ENCODE results near the gene WAPL. TPM values are rescaled to one million over a fixed set of nuclear protein-coding genes. Genes with fewer than 3 reads are reported as not detected.
"Not testable (repeated sequence)": the region's sequence is repeated elsewhere in the genome, so short reads cannot be mapped to it uniquely, and the experiment has no call there.

WAPL gene
- total and polyA plus RNA-seq, 2 donors (not counting 1 experiment from before 2014, with no cell fraction given) = 8.3 to 42.8 TPM

- H3K27ac ChIP-seq (ENCODE audit: low read length in 2 of 2) = no peak overlapping the region
- H3K4me3 ChIP-seq (ENCODE audit: control extremely low read depth in 1 of 5, extremely low read depth in 1 of 5, insufficient read depth in 1 of 5, low read depth in 2 of 5, low read length in 4 of 5) = no peak overlapping the region
- Mint-ChIP-seq H3K4me1 (peaks cover 9% of the 10 kb centered on the region), H3K27ac (no peak overlapping the region), H3K27me3 (peaks cover 19% of the 10 kb centered on the region), H3K4me3 (no peak overlapping the region), H3K9me3 (ENCODE audit: insufficient read depth) (no peaks in the 10 kb centered on the region)
- WGBS (ENCODE audit: insufficient coverage) = 98% methylated on average over 4 of the region's 4 CpGs
- ATAC-seq (ENCODE audit: low read depth) (no peak), DNase-seq (no peak)
- no peak overlapping the region for H3K4me2 ChIP-seq (replicated peaks; ENCODE audit: low read depth, low read length, poor library complexity, severe bottlenecking)
- peaks cover 0 to 17% (median 3%) of the 10 kb centered on the region in 4 experiments for H3K27me3 ChIP-seq (replicated peaks in 1 of 4; ENCODE audit: control extremely low read depth in 1 of 4, control insufficient read depth in 3 of 4, insufficient read depth in 4 of 4, low read length in 3 of 4)
- H2AFZ ChIP-seq (ENCODE audit: insufficient read depth, low read depth, low read length, poor library complexity, severe bottlenecking) = no peak overlapping the region
- TF ChIP-seq CTCF (IDR thresholded peaks at IDR 0.05) (no peak), EZH2 (IDR thresholded peaks at IDR 0.05; ENCODE audit: borderline replicate concordance, insufficient read depth, low read depth, low read length, poor library complexity, severe bottlenecking) (no peak)
- intact Hi-C loops (cut with micrococcal nuclease) = no loop called here
- no peak overlapping the region for H3K9ac ChIP-seq (ENCODE audit: low read length)
- H4K20me1 ChIP-seq (ENCODE audit: control insufficient read depth, insufficient read depth, low read length, poor library complexity, severe bottlenecking) = no peaks in the 10 kb centered on the region
- no peaks in the 10 kb centered on the region for H3K9me3 ChIP-seq (ENCODE audit: control extremely low read depth in 1 of 3, control insufficient read depth in 2 of 3, insufficient read depth in 1 of 3, low read length in 2 of 3)
- H3K36me3 ChIP-seq (replicated peaks in 1 of 2; ENCODE audit: control extremely low read depth in 1 of 2, control insufficient read depth in 1 of 2, extremely low read depth in 1 of 2, insufficient read depth in 2 of 2, low read length in 1 of 2) = no peaks in the 10 kb centered on the region
- no peaks in the 10 kb centered on the region for H3K79me2 ChIP-seq (ENCODE audit: control insufficient read depth, insufficient read depth, low read length)
- POLR2A ChIA-PET = no interaction called here
- H3K4me1 ChIP-seq (ENCODE audit: control insufficient read depth in 2 of 2, insufficient read depth in 2 of 2, low read length in 2 of 2) = peaks cover 6 to 10% of the 10 kb centered on the region in 2 donors
- CTCF ChIA-PET = interaction anchor here (0.6 kb wide), 1 partner anchor 817 kb away, joined by 3 read pairs; no protein-coding TSS in a partner anchor
Measured at GRCh38 chr10:86526606-86527005, 5.0 kb upstream of the WAPL start.

- Mint-ChIP-seq H3K27me3 (peaks cover 15% of the 10 kb centered on the region), H3K4me1 (peaks cover 12% of the 10 kb centered on the region)
- H3K9me3 ChIP-seq (ENCODE audit: control extremely low read depth in 1 of 3, control insufficient read depth in 2 of 3, insufficient read depth in 1 of 3, low read length in 2 of 3); DNase-seq; H3K27ac Mint-ChIP-seq; H3K9ac ChIP-seq (ENCODE audit: low read length); H3K27ac ChIP-seq (ENCODE audit: low read length in 2 of 2); intact Hi-C loops (cut with micrococcal nuclease); CTCF ChIA-PET; H2AFZ ChIP-seq (ENCODE audit: insufficient read depth, low read depth, low read length, poor library complexity, severe bottlenecking); H4K20me1 ChIP-seq (ENCODE audit: control insufficient read depth, insufficient read depth, low read length, poor library complexity, severe bottlenecking); H3K79me2 ChIP-seq (ENCODE audit: control insufficient read depth, insufficient read depth, low read length); POLR2A ChIA-PET; H3K36me3 ChIP-seq (replicated peaks in 1 of 2; ENCODE audit: control extremely low read depth in 1 of 2, control insufficient read depth in 1 of 2, extremely low read depth in 1 of 2, insufficient read depth in 2 of 2, low read length in 1 of 2); H3K4me3 Mint-ChIP-seq; H3K4me2 ChIP-seq (replicated peaks; ENCODE audit: low read depth, low read length, poor library complexity, severe bottlenecking); ATAC-seq (ENCODE audit: low read depth); H3K4me3 ChIP-seq (ENCODE audit: control extremely low read depth in 1 of 5, extremely low read depth in 1 of 5, insufficient read depth in 1 of 5, low read depth in 2 of 5, low read length in 4 of 5); H3K9me3 Mint-ChIP-seq (ENCODE audit: insufficient read depth): not testable (repeated sequence)
- Histone ChIP-seq H3K4me1 (ENCODE audit: control insufficient read depth in 2 of 2, insufficient read depth in 2 of 2, low read length in 2 of 2) (peaks cover 10 to 11% of the 10 kb centered on the region in 2 donors), H3K27me3 (replicated peaks in 1 of 4; ENCODE audit: control extremely low read depth in 1 of 4, control insufficient read depth in 3 of 4, insufficient read depth in 4 of 4, low read length in 3 of 4) (peaks cover 0 to 13% (median 2%) of the 10 kb centered on the region in 4 experiments)
- no CpG with 5 or more reads among the region's 6 CpGs for WGBS (ENCODE audit: insufficient coverage)
Measured at GRCh38 chr10:86525713-86526112, 4.1 kb upstream of the WAPL start.
